ENCODE results near the gene CCM2.

DNA sequence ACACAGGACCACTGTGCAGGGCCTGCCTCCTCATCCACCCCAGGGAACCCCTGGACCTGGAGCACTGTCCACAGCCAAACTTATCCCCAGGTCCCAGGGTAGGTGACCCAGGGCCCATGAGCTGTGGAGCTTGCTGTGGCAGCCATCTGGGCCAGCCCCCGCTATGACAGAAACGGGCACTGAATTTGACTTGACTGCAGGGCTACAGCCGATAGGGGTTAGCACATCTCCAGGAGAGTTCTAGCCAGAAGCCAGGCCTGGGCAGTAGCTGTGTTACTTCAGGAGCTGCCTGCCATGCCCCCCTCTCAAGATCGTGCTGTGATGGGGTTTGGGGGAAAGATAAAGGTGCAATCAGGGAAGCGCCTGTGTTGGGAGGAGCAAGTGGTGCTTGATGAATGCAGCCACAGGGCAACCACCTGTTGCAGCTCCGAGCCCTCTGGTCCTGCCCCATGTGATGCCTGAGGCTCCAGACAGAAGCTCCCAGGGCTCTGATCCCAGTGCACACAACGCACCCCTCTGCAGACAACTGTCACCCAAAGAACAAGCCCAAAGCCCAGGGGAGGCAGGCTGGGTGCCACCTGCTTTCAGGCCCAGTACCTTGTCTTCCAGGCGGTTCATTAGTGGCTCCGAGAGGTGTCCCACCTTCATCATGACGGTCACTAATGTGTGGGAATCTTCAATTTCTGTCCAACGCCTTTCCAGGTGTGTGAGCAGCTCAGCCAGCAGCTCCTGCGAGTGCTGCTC lies 105.0 kb downstream of the CCM2 start:
- TF ChIP-seq, protein P1, sequence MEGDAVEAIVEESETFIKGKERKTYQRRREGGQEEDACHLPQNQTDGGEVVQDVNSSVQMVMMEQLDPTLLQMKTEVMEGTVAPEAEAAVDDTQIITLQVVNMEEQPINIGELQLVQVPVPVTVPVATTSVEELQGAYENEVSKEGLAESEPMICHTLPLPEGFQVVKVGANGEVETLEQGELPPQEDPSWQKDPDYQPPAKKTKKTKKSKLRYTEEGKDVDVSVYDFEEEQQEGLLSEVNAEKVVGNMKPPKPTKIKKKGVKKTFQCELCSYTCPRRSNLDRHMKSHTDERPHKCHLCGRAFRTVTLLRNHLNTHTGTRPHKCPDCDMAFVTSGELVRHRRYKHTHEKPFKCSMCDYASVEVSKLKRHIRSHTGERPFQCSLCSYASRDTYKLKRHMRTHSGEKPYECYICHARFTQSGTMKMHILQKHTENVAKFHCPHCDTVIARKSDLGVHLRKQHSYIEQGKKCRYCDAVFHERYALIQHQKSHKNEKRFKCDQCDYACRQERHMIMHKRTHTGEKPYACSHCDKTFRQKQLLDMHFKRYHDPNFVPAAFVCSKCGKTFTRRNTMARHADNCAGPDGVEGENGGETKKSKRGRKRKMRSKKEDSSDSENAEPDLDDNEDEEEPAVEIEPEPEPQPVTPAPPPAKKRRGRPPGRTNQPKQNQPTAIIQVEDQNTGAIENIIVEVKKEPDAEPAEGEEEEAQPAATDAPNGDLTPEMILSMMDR (IDR thresholded peaks at IDR 0.05): no peak
- TF ChIP-seq POLR2A (IDR thresholded peaks at IDR 0.05) (no peak), POLR2AphosphoS5 (IDR thresholded peaks at IDR 0.05) (no peak)
